Activated naive CD4-positive, alpha-beta T cell treated with Interleukin-2 at 50 U/mL for 16 hours (primary cell): ENCODE data around the gene IMMP2L.

ENCODE experiments used
- DNase-seq: peaks from one replicate; pipeline ENCODE4 v3.0.0-alpha.2; 2020

Gene IMMP2L

GRCh38 chr7:111556977-111557376 is 5.3 kb downstream of the IMMP2L start:
- no peak for DNase-seq

- no peak for DNase-seq
Observed at GRCh38 chr7:111554086-111554485, 8.2 kb downstream of the IMMP2L start.

- DNase-seq = no peak
Observed at GRCh38 chr7:111541067-111541466, 21.2 kb downstream of the IMMP2L start.

- no peak for DNase-seq
Observed at GRCh38 chr7:111540199-111540815, 22.0 kb downstream of the IMMP2L start.

- no peak for DNase-seq
Observed at GRCh38 chr7:111537134-111537533, 25.2 kb downstream of the IMMP2L start.

- no peak for DNase-seq
Observed at GRCh38 chr7:111535142-111535870, 27.0 kb downstream of the IMMP2L start.

GRCh38 chr7:111532625-111533024 is 29.7 kb downstream of the IMMP2L start:
- DNase-seq = no peak

GRCh38 chr7:111531993-111532392 is 30.3 kb downstream of the IMMP2L start:
- no peak for DNase-seq

- DNase-seq = no peak
Observed at GRCh38 chr7:111530356-111530668, 32.0 kb downstream of the IMMP2L start.

GRCh38 chr7:111529507-111530355 is 32.6 kb downstream of the IMMP2L start:
- DNase-seq = no peak

GRCh38 chr7:111528331-111528730 is 34.0 kb downstream of the IMMP2L start:
- no peak for DNase-seq

- no peak for DNase-seq
Observed at GRCh38 chr7:111527545-111527944, 34.7 kb downstream of the IMMP2L start.

GRCh38 chr7:111525100-111525499 is 37.2 kb downstream of the IMMP2L start:
- DNase-seq = no peak

GRCh38 chr7:111521660-111522059 is 40.6 kb downstream of the IMMP2L start:
- DNase-seq = no peak

- no peak for DNase-seq
Observed at GRCh38 chr7:111518264-111518663, 44.0 kb downstream of the IMMP2L start.

- DNase-seq = no peak
Observed at GRCh38 chr7:111517549-111517951, 44.7 kb downstream of the IMMP2L start.

GRCh38 chr7:111516612-111517011 is 45.7 kb downstream of the IMMP2L start:
- no peak for DNase-seq

GRCh38 chr7:111513566-111513965 is 48.7 kb downstream of the IMMP2L start:
- DNase-seq = no peak

- no peak for DNase-seq
Observed at GRCh38 chr7:111511845-111512244, 50.4 kb downstream of the IMMP2L start.

GRCh38 chr7:111510584-111511378 is 51.5 kb downstream of the IMMP2L start:
- no peak for DNase-seq

GRCh38 chr7:111510062-111510461 is 52.2 kb downstream of the IMMP2L start:
- DNase-seq = no peak

GRCh38 chr7:111509288-111509687 is 53.0 kb downstream of the IMMP2L start:
- no peak for DNase-seq

GRCh38 chr7:111508387-111508786 is 53.9 kb downstream of the IMMP2L start:
- no peak for DNase-seq
